ENCODE results near the gene COQ9.

Gene COQ9

DNA sequence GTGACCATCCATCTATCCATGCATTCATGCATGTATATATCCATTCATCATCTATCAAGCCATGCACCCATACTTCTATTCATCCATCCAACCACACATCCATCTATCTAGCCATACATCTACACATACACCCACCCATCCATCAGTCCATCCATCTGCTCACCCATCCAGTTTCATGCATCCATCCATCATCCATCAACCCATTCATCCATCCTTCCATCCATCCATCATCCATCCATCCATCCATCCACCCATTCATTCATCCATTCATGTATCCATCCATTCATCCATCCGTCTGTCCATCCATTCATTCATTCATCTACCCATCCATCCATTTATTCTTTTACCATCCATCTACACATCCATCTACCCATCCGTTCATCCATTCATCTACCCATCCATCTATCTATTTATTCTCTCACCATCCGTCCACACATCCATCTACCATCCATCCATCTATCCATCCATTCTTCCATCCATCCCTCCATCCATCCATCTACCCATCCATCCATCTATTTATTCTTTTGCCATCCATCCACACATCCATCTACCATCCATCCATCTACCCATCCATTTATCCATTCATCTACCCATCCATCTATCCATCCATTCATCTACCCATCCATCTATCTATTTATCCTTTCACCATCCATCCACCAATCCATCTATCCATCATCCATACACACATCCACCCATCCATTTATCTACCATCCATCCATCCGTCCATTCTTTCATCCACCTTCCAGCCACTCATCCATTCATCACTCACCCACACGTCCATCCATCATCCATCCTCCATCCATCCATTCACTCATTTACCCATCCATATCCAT lies 39.5 kb upstream of the COQ9 start:
- TF ChIP-seq CSDC2 (CRISPR knock-in tag; IDR thresholded peaks at IDR 0.05) (no peak), ARNTL (CRISPR knock-in tag; IDR thresholded peaks at IDR 0.05; ENCODE audit: borderline replicate concordance, low read depth) (no peak), ZNF8 (CRISPR knock-in tag; IDR thresholded peaks at IDR 0.05) (no peak), ZNF565 (CRISPR knock-in tag; conservative IDR thresholded peaks at IDR 0.05; ENCODE audit: low read depth) (no peak), ZFP30 (CRISPR knock-in tag; IDR thresholded peaks at IDR 0.05) (no peak), BACH2 (CRISPR knock-in tag; IDR thresholded peaks at IDR 0.05; ENCODE audit: borderline replicate concordance) (no peak), ZC3H10 (CRISPR knock-in tag; IDR thresholded peaks at IDR 0.05) (no peak)
- TF ChIP-seq, protein P1, sequence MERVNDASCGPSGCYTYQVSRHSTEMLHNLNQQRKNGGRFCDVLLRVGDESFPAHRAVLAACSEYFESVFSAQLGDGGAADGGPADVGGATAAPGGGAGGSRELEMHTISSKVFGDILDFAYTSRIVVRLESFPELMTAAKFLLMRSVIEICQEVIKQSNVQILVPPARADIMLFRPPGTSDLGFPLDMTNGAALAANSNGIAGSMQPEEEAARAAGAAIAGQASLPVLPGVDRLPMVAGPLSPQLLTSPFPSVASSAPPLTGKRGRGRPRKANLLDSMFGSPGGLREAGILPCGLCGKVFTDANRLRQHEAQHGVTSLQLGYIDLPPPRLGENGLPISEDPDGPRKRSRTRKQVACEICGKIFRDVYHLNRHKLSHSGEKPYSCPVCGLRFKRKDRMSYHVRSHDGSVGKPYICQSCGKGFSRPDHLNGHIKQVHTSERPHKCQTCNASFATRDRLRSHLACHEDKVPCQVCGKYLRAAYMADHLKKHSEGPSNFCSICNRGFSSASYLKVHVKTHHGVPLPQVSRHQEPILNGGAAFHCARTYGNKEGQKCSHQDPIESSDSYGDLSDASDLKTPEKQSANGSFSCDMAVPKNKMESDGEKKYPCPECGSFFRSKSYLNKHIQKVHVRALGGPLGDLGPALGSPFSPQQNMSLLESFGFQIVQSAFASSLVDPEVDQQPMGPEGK (CRISPR knock-in tag; IDR thresholded peaks at IDR 0.05; ENCODE audit: borderline replicate concordance): no peak
- TF ChIP-seq, protein P2, sequence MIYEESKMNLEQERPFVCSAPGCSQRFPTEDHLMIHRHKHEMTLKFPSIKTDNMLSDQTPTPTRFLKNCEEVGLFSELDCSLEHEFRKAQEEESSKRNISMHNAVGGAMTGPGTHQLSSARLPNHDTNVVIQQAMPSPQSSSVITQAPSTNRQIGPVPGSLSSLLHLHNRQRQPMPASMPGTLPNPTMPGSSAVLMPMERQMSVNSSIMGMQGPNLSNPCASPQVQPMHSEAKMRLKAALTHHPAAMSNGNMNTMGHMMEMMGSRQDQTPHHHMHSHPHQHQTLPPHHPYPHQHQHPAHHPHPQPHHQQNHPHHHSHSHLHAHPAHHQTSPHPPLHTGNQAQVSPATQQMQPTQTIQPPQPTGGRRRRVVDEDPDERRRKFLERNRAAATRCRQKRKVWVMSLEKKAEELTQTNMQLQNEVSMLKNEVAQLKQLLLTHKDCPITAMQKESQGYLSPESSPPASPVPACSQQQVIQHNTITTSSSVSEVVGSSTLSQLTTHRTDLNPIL (CRISPR knock-in tag; IDR thresholded peaks at IDR 0.05; ENCODE audit: low read depth): no peak
- TF ChIP-seq, protein P3, sequence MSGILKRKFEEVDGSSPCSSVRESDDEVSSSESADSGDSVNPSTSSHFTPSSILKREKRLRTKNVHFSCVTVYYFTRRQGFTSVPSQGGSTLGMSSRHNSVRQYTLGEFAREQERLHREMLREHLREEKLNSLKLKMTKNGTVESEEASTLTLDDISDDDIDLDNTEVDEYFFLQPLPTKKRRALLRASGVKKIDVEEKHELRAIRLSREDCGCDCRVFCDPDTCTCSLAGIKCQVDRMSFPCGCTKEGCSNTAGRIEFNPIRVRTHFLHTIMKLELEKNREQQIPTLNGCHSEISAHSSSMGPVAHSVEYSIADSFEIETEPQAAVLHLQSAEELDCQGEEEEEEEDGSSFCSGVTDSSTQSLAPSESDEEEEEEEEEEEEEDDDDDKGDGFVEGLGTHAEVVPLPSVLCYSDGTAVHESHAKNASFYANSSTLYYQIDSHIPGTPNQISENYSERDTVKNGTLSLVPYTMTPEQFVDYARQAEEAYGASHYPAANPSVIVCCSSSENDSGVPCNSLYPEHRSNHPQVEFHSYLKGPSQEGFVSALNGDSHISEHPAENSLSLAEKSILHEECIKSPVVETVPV (CRISPR knock-in tag; IDR thresholded peaks at IDR 0.05): no peak
- TF ChIP-seq, protein P4, sequence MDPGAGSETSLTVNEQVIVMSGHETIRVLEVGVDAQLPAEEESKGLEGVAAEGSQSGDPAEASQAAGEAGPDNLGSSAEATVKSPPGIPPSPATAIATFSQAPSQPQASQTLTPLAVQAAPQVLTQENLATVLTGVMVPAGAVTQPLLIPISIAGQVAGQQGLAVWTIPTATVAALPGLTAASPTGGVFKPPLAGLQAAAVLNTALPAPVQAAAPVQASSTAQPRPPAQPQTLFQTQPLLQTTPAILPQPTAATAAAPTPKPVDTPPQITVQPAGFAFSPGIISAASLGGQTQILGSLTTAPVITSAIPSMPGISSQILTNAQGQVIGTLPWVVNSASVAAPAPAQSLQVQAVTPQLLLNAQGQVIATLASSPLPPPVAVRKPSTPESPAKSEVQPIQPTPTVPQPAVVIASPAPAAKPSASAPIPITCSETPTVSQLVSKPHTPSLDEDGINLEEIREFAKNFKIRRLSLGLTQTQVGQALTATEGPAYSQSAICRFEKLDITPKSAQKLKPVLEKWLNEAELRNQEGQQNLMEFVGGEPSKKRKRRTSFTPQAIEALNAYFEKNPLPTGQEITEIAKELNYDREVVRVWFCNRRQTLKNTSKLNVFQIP (CRISPR knock-in tag; IDR thresholded peaks at IDR 0.05; ENCODE audit: borderline replicate concordance, low read depth): no peak
- ATAC-seq: no peak

DNA sequence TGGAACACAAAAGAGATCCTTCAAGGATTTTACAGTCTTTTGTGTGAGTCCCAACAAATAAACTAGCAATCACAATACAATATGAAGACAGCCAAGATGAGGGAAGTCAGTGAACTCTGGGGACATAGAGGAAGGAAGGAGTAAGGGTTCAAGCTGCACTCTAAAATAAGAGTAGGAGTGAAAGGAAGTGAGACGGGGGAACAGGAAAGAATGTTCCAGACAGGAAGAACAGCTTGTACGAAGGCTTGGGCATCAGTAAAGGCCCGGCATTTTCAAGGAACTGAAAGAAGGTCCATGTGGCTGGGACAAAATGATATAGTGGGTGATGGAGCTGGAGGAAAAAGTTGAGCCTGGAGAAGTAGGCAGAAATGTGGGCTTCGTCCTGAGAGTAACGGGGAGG lies 38.2 kb upstream of the COQ9 start:
- TF ChIP-seq ARNTL (CRISPR knock-in tag; IDR thresholded peaks at IDR 0.05; ENCODE audit: borderline replicate concordance, low read depth) (no peak), ZFP3 (CRISPR knock-in tag; IDR thresholded peaks at IDR 0.05) (no peak), RARB (CRISPR knock-in tag; IDR thresholded peaks at IDR 0.05) (no peak), GLIS3 (CRISPR knock-in tag; IDR thresholded peaks at IDR 0.05) (no peak), ZNF70 (CRISPR knock-in tag; IDR thresholded peaks at IDR 0.05) (no peak), SNAI2 (CRISPR knock-in tag; IDR thresholded peaks at IDR 0.05) (no peak), OSR1 (CRISPR knock-in tag; IDR thresholded peaks at IDR 0.05) (no peak), BACH2 (CRISPR knock-in tag; IDR thresholded peaks at IDR 0.05; ENCODE audit: borderline replicate concordance) (no peak), PPARA (CRISPR knock-in tag; IDR thresholded peaks at IDR 0.05; ENCODE audit: borderline replicate concordance) (no peak), TCF4 (CRISPR knock-in tag; IDR thresholded peaks at IDR 0.05; ENCODE audit: borderline replicate concordance) (no peak), ISL1 (CRISPR knock-in tag; IDR thresholded peaks at IDR 0.05) (no peak), ZNF565 (CRISPR knock-in tag; conservative IDR thresholded peaks at IDR 0.05; ENCODE audit: low read depth) (no peak), ZFP30 (CRISPR knock-in tag; IDR thresholded peaks at IDR 0.05) (no peak), ZNF8 (CRISPR knock-in tag; IDR thresholded peaks at IDR 0.05) (no peak), TOX (CRISPR knock-in tag; IDR thresholded peaks at IDR 0.05; ENCODE audit: borderline replicate concordance) (no peak), ESRRG (CRISPR knock-in tag; IDR thresholded peaks at IDR 0.05) (no peak)
- TF ChIP-seq, protein P1 (CRISPR knock-in tag; IDR thresholded peaks at IDR 0.05; ENCODE audit: borderline replicate concordance): no peak
- TF ChIP-seq, protein P4 (CRISPR knock-in tag; IDR thresholded peaks at IDR 0.05; ENCODE audit: borderline replicate concordance, low read depth): no peak
- TF ChIP-seq, protein P3 (CRISPR knock-in tag; IDR thresholded peaks at IDR 0.05): no peak
- TF ChIP-seq, protein P5, sequence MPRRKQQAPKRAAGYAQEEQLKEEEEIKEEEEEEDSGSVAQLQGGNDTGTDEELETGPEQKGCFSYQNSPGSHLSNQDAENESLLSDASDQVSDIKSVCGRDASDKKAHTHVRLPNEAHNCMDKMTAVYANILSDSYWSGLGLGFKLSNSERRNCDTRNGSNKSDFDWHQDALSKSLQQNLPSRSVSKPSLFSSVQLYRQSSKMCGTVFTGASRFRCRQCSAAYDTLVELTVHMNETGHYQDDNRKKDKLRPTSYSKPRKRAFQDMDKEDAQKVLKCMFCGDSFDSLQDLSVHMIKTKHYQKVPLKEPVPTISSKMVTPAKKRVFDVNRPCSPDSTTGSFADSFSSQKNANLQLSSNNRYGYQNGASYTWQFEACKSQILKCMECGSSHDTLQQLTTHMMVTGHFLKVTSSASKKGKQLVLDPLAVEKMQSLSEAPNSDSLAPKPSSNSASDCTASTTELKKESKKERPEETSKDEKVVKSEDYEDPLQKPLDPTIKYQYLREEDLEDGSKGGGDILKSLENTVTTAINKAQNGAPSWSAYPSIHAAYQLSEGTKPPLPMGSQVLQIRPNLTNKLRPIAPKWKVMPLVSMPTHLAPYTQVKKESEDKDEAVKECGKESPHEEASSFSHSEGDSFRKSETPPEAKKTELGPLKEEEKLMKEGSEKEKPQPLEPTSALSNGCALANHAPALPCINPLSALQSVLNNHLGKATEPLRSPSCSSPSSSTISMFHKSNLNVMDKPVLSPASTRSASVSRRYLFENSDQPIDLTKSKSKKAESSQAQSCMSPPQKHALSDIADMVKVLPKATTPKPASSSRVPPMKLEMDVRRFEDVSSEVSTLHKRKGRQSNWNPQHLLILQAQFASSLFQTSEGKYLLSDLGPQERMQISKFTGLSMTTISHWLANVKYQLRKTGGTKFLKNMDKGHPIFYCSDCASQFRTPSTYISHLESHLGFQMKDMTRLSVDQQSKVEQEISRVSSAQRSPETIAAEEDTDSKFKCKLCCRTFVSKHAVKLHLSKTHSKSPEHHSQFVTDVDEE (CRISPR knock-in tag; IDR thresholded peaks at IDR 0.05): no peak
- no peak for ATAC-seq

All from SK-N-SH treated with all-trans-retinoic acid at 6 μM for 48 hours (cell line).